CD8-positive, alpha-beta memory T cell (primary cell): ENCODE results near the gene KCTD16. TPM values are rescaled to one million over a fixed set of nuclear protein-coding genes. Genes with fewer than 3 reads are reported as not detected.

Experiments used
- CTCF ChIA-PET: fragments of 350-600 bp; sonication (Branson Sonifier 250); formaldehyde crosslinking; loops from one replicate; lab custom pipeline; 2021; ENCODE audit warnings: antibody characterized with exemption; lab: Charles Lee
- POLR2A ChIA-PET: fragments of 350-600 bp; sonication (Branson Sonifier 250); formaldehyde crosslinking; loops from one replicate; lab custom pipeline; 2021; ENCODE audit warnings: antibody characterized with exemption; lab: Charles Lee
- DNase-seq, 5 donors: peaks; one replicate each; pipeline versions ENCODE4 v3.0.0 to v3.0.0-alpha.2; 2020 to 2022; ENCODE audit warnings: mixed read lengths in 1 of 5
- H3K27ac ChIP-seq: one replicate; pipeline ENCODE4 v1.7.0; 2013; ENCODE audit warnings: low read depth, mild to moderate bottlenecking, low read length, moderate library complexity
- H3K27me3 ChIP-seq: 2 replicates; pipeline ENCODE4 v1.7.0; 2013; ENCODE audit warnings: low read length, mild to moderate bottlenecking; ENCODE audit not compliant: insufficient read depth, poor library complexity, severe bottlenecking
- H3K36me3 ChIP-seq: 2 replicates; pipeline ENCODE4 v1.7.0; 2013; ENCODE audit warnings: mild to moderate bottlenecking, low read length, moderate library complexity; ENCODE audit not compliant: insufficient read depth
- H3K4me1 ChIP-seq: 2 replicates; pipeline ENCODE4 v1.7.0; 2013; ENCODE audit warnings: mild to moderate bottlenecking, low read length, moderate library complexity; ENCODE audit not compliant: insufficient read depth
- H3K4me3 ChIP-seq: 2 replicates; pipeline ENCODE4 v1.7.0; 2013; ENCODE audit warnings: mild to moderate bottlenecking, low read length
- H3K9me3 ChIP-seq: 2 replicates; pipeline ENCODE4 v1.7.0; 2013; ENCODE audit warnings: mild to moderate bottlenecking, low read length
- H3K27ac Mint-ChIP-seq, 8 donors: one replicate each; pipeline ENCODE4 v1.8.0; 2020 to 2021; ENCODE audit warnings: mixed read lengths in 8 of 8, mild to moderate bottlenecking in 6 of 8, inconsistent platforms in 3 of 8, moderate library complexity in 3 of 8
- H3K27me3 Mint-ChIP-seq, 2 donors: one replicate each; pipeline ENCODE4 v1.8.0; 2020 to 2021; ENCODE audit warnings: mixed read lengths in 2 of 2, mild to moderate bottlenecking in 1 of 2, moderate library complexity in 1 of 2
- H3K36me3 Mint-ChIP-seq, 3 donors: one replicate each; pipeline ENCODE4 v1.8.0; 2020 to 2021; ENCODE audit warnings: mixed read lengths in 3 of 3, inconsistent platforms in 1 of 3, mild to moderate bottlenecking in 1 of 3
- H3K4me1 Mint-ChIP-seq, 3 donors: one replicate each; pipeline ENCODE4 v1.8.0; 2020 to 2021; ENCODE audit warnings: mixed read lengths in 3 of 3, inconsistent platforms in 1 of 3, mild to moderate bottlenecking in 1 of 3
- H3K4me3 Mint-ChIP-seq, 7 donors: one replicate each; pipeline ENCODE4 v1.8.0; 2020 to 2021; ENCODE audit warnings: mixed read lengths in 7 of 7, mild to moderate bottlenecking in 6 of 7, moderate library complexity in 4 of 7, inconsistent platforms in 2 of 7
- H3K9me3 Mint-ChIP-seq, 5 donors: one replicate each; pipeline ENCODE4 v1.8.0; 2020 to 2022; ENCODE audit warnings: mixed read lengths in 5 of 5, mild to moderate bottlenecking in 3 of 5, moderate library complexity in 2 of 5, inconsistent platforms in 1 of 5
- polyA plus RNA-seq: library from polyadenylated mRNA; unstranded; fragments of 300-500 nt; fragmentation: Illumina TruSeq; gene quantifications from one replicate; pipeline ENCODE4 v1.2.3, GENCODE V29; 2021
- total RNA-seq, 2 experiments: library from RNA; stranded (reverse); gene quantifications; one replicate each; pipeline ENCODE4 v1.2.3, GENCODE V29; 2021

The KCTD16 gene
- total and polyA plus RNA-seq, 3 experiments from 2014 or later, result 0.01 to 0.09 (median 0.02) TPM

DNA sequence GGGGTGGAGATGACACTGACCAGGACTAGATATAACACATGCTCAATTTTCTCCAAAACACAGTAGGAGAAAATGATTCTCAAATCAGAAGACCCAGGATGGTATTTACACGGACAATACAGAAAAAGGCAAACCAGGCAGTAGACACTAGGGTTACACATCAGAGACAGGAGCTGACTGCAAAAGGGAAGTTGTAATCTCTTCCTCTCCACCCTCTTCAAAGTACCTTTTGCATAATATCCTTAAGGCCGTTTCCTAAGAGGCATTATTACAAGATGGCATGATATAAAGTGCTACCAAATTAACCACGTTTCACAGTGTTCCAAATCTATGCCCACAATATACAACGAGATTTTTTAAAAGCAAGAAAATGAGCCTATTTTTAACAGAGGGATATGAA, 39.4 kb upstream of the KCTD16 start:
- H3K27ac ChIP-seq, result no peak overlapping the region
- ChIA-PET POLR2A (no interaction called here), CTCF (interaction anchor here (1.2 kb wide), 1 partner anchor 9 kb away, joined by 3 read pairs; no protein-coding TSS in a partner anchor)
- Mint-ChIP-seq H3K27me3 (peaks cover 0 to 3% of the 10 kb centered on the region in 2 donors), H3K9me3 (no peaks in the 10 kb centered on the region), H3K4me1 (no peaks in the 10 kb centered on the region), H3K4me3 (no peak overlapping the region), H3K36me3 (no peaks in the 10 kb centered on the region), H3K27ac (no peak overlapping the region)
- H3K36me3 ChIP-seq, result no peaks in the 10 kb centered on the region
- no peaks in the 10 kb centered on the region for H3K27me3 ChIP-seq
- no peak overlapping the region for H3K4me3 ChIP-seq
- H3K9me3 ChIP-seq, result no peaks in the 10 kb centered on the region
- DNase-seq, result no peak
- no peaks in the 10 kb centered on the region for H3K4me1 ChIP-seq

- Mint-ChIP-seq H3K36me3 (no peaks in the 10 kb centered on the region), H3K9me3 (no peaks in the 10 kb centered on the region), H3K4me1 (no peaks in the 10 kb centered on the region), H3K4me3 (no peak overlapping the region), H3K27ac (no peak overlapping the region), H3K27me3 (peaks cover 3 to 4% of the 10 kb centered on the region in 2 donors)
- CTCF ChIA-PET, result interaction anchor here (1.2 kb wide), 1 partner anchor 8 kb away, joined by 3 read pairs; no protein-coding TSS in a partner anchor
- no peaks in the 10 kb centered on the region for H3K9me3 ChIP-seq
- no peak overlapping the region for H3K4me3 ChIP-seq
- POLR2A ChIA-PET, result no interaction called here
- no peaks in the 10 kb centered on the region for H3K4me1 ChIP-seq
- H3K27ac ChIP-seq, result no peak overlapping the region
- no peaks in the 10 kb centered on the region for H3K36me3 ChIP-seq
- H3K27me3 ChIP-seq, result no peaks in the 10 kb centered on the region
- no peak for DNase-seq
These were observed 37.5 kb upstream of the KCTD16 start for GRCh38 chr5:144133050-144133633.

- Mint-ChIP-seq H3K9me3 (no peaks in the 10 kb centered on the region), H3K27me3 (peaks cover 3 to 12% of the 10 kb centered on the region in 2 donors), H3K4me3 (no peak overlapping the region), H3K4me1 (no peaks in the 10 kb centered on the region), H3K27ac (no peak overlapping the region), H3K36me3 (peaks cover 0 to 3% (median 0%) of the 10 kb centered on the region in 3 donors)
- Histone ChIP-seq H3K27me3 (no peaks in the 10 kb centered on the region), H3K36me3 (no peaks in the 10 kb centered on the region), H3K4me1 (no peaks in the 10 kb centered on the region), H3K27ac (no peak overlapping the region), H3K9me3 (no peaks in the 10 kb centered on the region), H3K4me3 (no peak overlapping the region)
- CTCF ChIA-PET, result interaction anchor here (1.0 kb wide), 1 partner anchor 8 kb away, joined by 5 read pairs; no protein-coding TSS in a partner anchor
- POLR2A ChIA-PET, result no interaction called here
- no peak for DNase-seq
These were observed 36.4 kb upstream of the KCTD16 start for GRCh38 chr5:144134194-144134826.

GRCh38 chr5:144135113-144135762, 35.4 kb upstream of the KCTD16 start:
- Histone ChIP-seq H3K27ac (no peak overlapping the region), H3K9me3 (no peaks in the 10 kb centered on the region), H3K4me1 (no peaks in the 10 kb centered on the region), H3K27me3 (no peaks in the 10 kb centered on the region), H3K4me3 (no peak overlapping the region), H3K36me3 (no peaks in the 10 kb centered on the region)
- Mint-ChIP-seq H3K9me3 (no peaks in the 10 kb centered on the region), H3K4me1 (no peaks in the 10 kb centered on the region), H3K4me3 (no peak overlapping the region), H3K36me3 (peaks cover 0 to 3% (median 0%) of the 10 kb centered on the region in 3 donors), H3K27ac (no peak overlapping the region), H3K27me3 (peaks cover 2 to 13% of the 10 kb centered on the region in 2 donors)
- POLR2A ChIA-PET, result no interaction called here
- no peak for DNase-seq
- CTCF ChIA-PET, result no interaction called here

- peaks cover 0 to 3% (median 0%) of the 10 kb centered on the region in 3 donors for H3K36me3 Mint-ChIP-seq
- Histone ChIP-seq H3K27me3 (no peaks in the 10 kb centered on the region), H3K4me1 (no peaks in the 10 kb centered on the region), H3K9me3 (no peaks in the 10 kb centered on the region), H3K4me3 (no peak overlapping the region), H3K27ac (no peak overlapping the region), H3K36me3 (no peaks in the 10 kb centered on the region)
- POLR2A ChIA-PET, result no interaction called here
- H3K27ac Mint-ChIP-seq, result no peak overlapping the region
- no peaks in the 10 kb centered on the region for H3K9me3 Mint-ChIP-seq
- CTCF ChIA-PET, result interaction anchor here (0.8 to 1.2 kb wide), 2 partner anchors 8 to 9 kb away, joined by 3 read pairs; no protein-coding TSS in a partner anchor
- H3K4me1 Mint-ChIP-seq, result peaks cover 0 to 5% (median 2%) of the 10 kb centered on the region in 3 donors
- no peak overlapping the region for H3K4me3 Mint-ChIP-seq
- H3K27me3 Mint-ChIP-seq, result peaks cover 2 to 21% of the 10 kb centered on the region in 2 donors
- DNase-seq, result no peak
These were observed 31.1 kb upstream of the KCTD16 start for GRCh38 chr5:144139586-144139985.

DNA sequence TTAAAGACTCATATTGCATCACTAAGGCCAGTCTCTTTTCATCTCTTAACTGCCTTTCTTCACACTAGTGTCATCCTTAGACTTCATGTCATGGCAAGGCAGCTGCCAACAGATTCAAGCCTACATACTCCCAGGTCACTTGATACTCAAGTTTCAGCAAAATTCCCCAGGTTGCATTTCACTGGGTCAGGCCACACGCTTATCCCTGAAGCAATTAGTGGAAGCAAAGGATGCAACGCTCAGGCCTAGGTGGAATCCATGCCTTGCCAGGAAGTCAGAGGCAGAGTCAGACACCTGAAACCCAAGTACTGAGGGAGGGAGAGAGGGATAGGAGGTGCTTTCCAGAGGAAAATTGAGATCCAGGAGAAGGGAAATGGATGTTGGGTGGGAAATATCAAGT, 29.1 kb upstream of the KCTD16 start:
- Histone ChIP-seq H3K36me3 (no peaks in the 10 kb centered on the region), H3K27me3 (no peaks in the 10 kb centered on the region), H3K9me3 (no peaks in the 10 kb centered on the region), H3K27ac (no peak overlapping the region), H3K4me3 (no peak overlapping the region), H3K4me1 (no peaks in the 10 kb centered on the region)
- H3K36me3 Mint-ChIP-seq, result peaks cover 0 to 3% (median 0%) of the 10 kb centered on the region in 3 donors
- H3K4me3 Mint-ChIP-seq, result no peak overlapping the region
- peaks cover 2 to 26% of the 10 kb centered on the region in 2 donors for H3K27me3 Mint-ChIP-seq
- H3K27ac Mint-ChIP-seq, result peak overlapping the region in 1 of 8 donors; percentile 8
- H3K9me3 Mint-ChIP-seq, result no peaks in the 10 kb centered on the region
- no peak for DNase-seq
- ChIA-PET POLR2A (no interaction called here), CTCF (interaction anchor here (1.3 to 1.4 kb wide), 2 partner anchors 9 to 29 kb away, joined by 3 to 4 read pairs; partner anchors contain the start of gene YIPF5)
- H3K4me1 Mint-ChIP-seq, result peaks cover 0 to 5% (median 2%) of the 10 kb centered on the region in 3 donors

GRCh38 chr5:144142139-144142823, 28.4 kb upstream of the KCTD16 start:
- Histone ChIP-seq H3K9me3 (no peaks in the 10 kb centered on the region), H3K4me1 (no peaks in the 10 kb centered on the region), H3K4me3 (no peak overlapping the region), H3K27ac (no peak overlapping the region), H3K27me3 (no peaks in the 10 kb centered on the region), H3K36me3 (no peaks in the 10 kb centered on the region)
- H3K4me1 Mint-ChIP-seq, result peaks cover 0 to 5% (median 2%) of the 10 kb centered on the region in 3 donors
- POLR2A ChIA-PET, result interaction anchor here (0.5 kb wide), 1 partner anchor 17 kb away, joined by 4 read pairs; no protein-coding TSS in a partner anchor
- CTCF ChIA-PET, result interaction anchor here (0.6 to 1.4 kb wide), 6 partner anchors 8 to 51 kb away, joined by 3 to 5 read pairs (median 3); partner anchors contain the start of gene YIPF5
- no peaks in the 10 kb centered on the region for H3K9me3 Mint-ChIP-seq
- H3K27me3 Mint-ChIP-seq, result peaks cover 2 to 24% of the 10 kb centered on the region in 2 donors
- DNase-seq, result peak in 1 of 5 donors; percentile 2
- H3K27ac Mint-ChIP-seq, result peak overlapping the region in 1 of 8 donors; percentile 63
- peaks cover 0 to 3% (median 0%) of the 10 kb centered on the region in 3 donors for H3K36me3 Mint-ChIP-seq
- peak overlapping the region in 1 of 7 donors; percentile 26 for H3K4me3 Mint-ChIP-seq
